Measurements from ENCODE around the gene CIROP.

GRCh38 chr14:23143911-23144310 lies 39.1 kb upstream of the CIROP start:
- TF ChIP-seq POLR2A (IDR thresholded peaks at IDR 0.05) (no peak), CTCF (IDR thresholded peaks at IDR 0.05 in 8 of 11, conservative IDR thresholded peaks at IDR 0.05 in 3 of 11) (no peak)
